A172 (cell line): ENCODE measurements around the gene VIPR1. TPM values are rescaled to one million over a fixed set of nuclear protein-coding genes. Genes with fewer than 3 reads are reported as not detected.
"Not testable (repeated sequence)": the region's sequence is repeated elsewhere in the genome, so short reads cannot be mapped to it uniquely, and the experiment has no call there.

Source experiments
- DNase-seq: peaks from one replicate; pipeline ENCODE4 v3.0.0-alpha.2; 2015; ENCODE audit warnings: low spot score
- total RNA-seq: library from RNA; depleted of rRNA; stranded (reverse); fragments of >200 nt; shearing (Covaris generic); gene quantifications from 2 replicates; pipeline ENCODE4 v1.2.3, GENCODE V29; 2014; rRNA removed

Gene VIPR1
- total RNA-seq, 1 experiment from 2014 or later = not detected

DNA sequence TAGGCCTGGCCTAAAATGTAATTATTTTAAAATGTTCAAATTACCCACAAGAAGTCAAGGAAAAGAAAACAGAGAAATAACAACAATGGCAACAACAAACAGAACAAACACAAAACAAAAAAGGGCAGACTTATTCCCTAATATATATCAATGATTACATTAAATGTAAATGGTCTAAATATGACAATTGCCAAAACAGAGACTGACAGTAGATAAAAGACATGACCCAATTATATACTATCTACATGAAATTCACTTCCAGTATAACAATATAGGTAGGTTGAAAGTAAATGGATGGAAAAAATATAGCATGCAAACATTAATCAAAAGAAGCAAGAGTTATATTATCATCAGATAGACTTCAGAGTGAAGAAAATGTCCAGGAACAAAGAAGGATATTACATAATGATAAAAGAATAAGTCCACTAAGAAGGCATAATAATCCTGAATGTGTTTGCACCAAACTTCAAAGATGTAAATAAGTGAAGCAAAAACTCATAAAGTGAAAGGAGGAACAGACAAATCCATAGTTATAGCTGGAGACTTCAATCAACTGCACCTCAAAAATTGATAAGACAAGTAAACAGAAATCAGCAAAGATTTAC is 72.8 kb downstream of the VIPR1 start:
- DNase-seq = no peak

GRCh38 chr3:42578054-42578453 is 75.6 kb downstream of the VIPR1 start:
- DNase-seq = no peak

- DNase-seq = not testable (repeated sequence)
Observed at GRCh38 chr3:42579346-42579745, 76.9 kb downstream of the VIPR1 start.

DNA sequence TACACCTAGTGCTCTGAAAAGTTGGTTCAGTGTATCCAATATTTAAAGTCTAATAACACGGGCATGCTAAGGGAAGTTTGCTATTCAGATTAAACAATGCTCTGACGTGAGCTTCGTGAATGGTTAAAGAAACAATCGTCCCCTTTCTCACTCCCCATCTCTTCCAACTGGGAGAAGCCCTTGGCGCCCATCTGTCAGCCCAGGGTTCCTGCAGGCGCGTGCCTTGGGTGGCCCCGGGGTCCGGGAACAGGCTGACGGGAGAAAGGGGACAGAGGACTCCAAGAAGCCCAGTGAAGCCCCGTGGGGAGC is 78.9 kb downstream of the VIPR1 start:
- DNase-seq = no peak

GRCh38 chr3:42581709-42582473 is 79.4 kb downstream of the VIPR1 start, which contains the start of gene SEC22C:
Gene SEC22C (minus strand): TSS chr3:42581967. CDS start chr3:42569046, 12,921 bp downstream.
- DNase-seq = peak; percentile 91

DNA sequence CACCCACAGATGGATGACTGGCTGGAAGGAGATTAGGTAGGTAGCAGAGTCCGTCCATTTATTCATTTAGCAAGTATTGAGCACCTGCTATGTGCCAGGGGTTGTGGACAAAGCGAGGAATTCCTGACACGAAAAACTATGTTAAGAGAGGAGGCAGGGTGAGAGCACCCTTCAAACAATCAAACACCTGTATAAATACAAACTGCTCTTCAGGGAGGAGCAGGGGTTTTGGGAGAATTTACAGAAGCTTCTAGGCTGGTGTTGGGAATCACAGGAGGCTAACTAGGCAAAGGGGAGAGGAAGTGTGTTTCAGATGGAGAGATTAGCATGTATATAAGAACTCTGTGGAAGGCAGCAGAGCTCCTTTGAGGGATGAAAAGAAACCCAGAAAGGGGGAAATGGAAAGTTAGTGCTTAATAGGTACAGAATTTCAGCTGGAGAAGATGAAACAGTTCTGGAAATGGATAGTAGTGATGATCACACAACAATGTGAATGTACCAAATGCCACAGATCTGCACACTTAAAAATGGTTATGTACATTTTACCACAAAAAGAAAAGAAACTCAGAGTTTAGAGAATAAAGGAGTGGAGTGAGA is 80.1 kb downstream of the VIPR1 start:
- DNase-seq = no peak

Other genes starting within 250 kb of the VIPR1 start
- not detected in 2 replicates for gene CCK, start 236.5 kb upstream of the VIPR1 start, total RNA-seq
- not detected in 2 replicates for gene LYZL4, start 92.0 kb upstream of the VIPR1 start, total RNA-seq
- gene SEC22C, start 79.3 kb downstream of the VIPR1 start, total RNA-seq = 77.4 and 84.5 TPM in 2 replicates
- 33.2 and 37.8 TPM in 2 replicates for gene SS18L2, start 88.2 kb downstream of the VIPR1 start, total RNA-seq
- gene NKTR, start 98.0 kb downstream of the VIPR1 start, total RNA-seq = 22.9 and 23.8 TPM in 2 replicates
- 16.7 and 17.9 TPM in 2 replicates for gene ZBTB47, start 151.1 kb downstream of the VIPR1 start, total RNA-seq
- not detected in 2 replicates for gene KLHL40, start 182.9 kb downstream of the VIPR1 start, total RNA-seq
- not detected in 2 replicates for gene HHATL, start 200.2 kb downstream of the VIPR1 start, total RNA-seq